ENCODE data around the gene SETD1B. TPM values are rescaled to one million over a fixed set of nuclear protein-coding genes. Genes with fewer than 3 reads are reported as not detected.
A peak's percentile ranks its signal among the peaks of the same experiment; 100 is the strongest.

Gene SETD1B
- total and polyA plus RNA-seq, 2 donors (not counting 1 experiment from before 2014, with no cell fraction given) = 7.9 to 61.4 TPM

DNA sequence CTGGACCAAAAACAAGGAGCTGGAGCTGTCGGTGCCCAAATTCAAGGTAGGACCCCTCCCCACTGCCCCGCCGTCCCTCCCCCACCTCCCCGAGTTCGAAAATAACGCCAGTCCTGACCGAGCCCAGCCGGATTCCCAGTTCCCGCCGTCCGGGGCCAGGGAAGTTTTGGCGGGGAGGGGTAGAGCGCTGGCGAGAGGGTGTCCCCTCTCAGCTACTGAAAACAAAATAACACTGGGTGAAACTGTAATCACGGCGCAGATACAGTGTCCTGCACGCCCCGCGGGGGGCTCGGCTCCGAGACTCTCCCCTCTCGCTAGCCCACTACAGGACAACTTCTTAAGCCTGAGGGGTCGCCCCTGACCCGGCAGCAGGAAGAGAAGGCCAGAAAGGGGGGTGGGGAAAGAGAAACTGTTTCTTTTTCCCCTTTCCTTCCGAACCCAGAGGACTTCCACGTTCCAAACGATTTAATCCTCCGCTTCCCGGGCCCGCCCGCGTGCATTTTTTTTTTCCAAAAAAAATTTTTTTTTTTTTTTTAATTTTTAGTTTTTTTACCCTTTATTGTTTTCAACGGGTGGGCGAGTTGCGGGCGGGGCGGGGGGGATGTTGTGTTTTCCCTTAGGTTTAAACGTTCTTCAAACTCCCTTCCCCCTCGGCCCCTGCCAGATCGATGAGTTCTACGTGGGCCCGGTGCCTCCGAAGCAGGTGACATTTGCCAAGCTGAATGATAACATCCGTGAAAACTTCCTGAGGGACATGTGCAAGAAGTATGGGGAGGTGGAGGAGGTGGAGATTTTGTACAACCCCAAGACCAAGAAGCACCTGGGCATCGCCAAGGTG lies 1.6 kb downstream of the SETD1B start:
- no peaks in the 10 kb centered on the region for H3K9me3 ChIP-seq (ENCODE audit: control extremely low read depth in 1 of 3, control insufficient read depth in 2 of 3, insufficient read depth in 1 of 3, low read length in 2 of 3)
- DNase-seq (peak; percentile 68), ATAC-seq (ENCODE audit: low read depth) (no peak)
- H3K36me3 ChIP-seq (replicated peaks in 1 of 2; ENCODE audit: control extremely low read depth in 1 of 2, control insufficient read depth in 1 of 2, extremely low read depth in 1 of 2, insufficient read depth in 2 of 2, low read length in 1 of 2) = peaks cover 0 to 42% of the 10 kb centered on the region in 2 experiments
- intact Hi-C loops (cut with micrococcal nuclease) = loop anchor here (10.0 kb wide), 1 partner anchor 699 kb away; the partner anchor contains the start of gene ZCCHC8
- Mint-ChIP-seq H3K4me3 (peak overlapping the region; percentile 97), H3K4me1 (peaks cover 45% of the 10 kb centered on the region), H3K27me3 (no peaks in the 10 kb centered on the region), H3K27ac (peak overlapping the region; percentile 99), H3K9me3 (ENCODE audit: insufficient read depth) (no peaks in the 10 kb centered on the region)
- TF ChIP-seq EZH2 (IDR thresholded peaks at IDR 0.05; ENCODE audit: borderline replicate concordance, insufficient read depth, low read depth, low read length, poor library complexity, severe bottlenecking) = no peak
- TF ChIP-seq, protein P1, sequence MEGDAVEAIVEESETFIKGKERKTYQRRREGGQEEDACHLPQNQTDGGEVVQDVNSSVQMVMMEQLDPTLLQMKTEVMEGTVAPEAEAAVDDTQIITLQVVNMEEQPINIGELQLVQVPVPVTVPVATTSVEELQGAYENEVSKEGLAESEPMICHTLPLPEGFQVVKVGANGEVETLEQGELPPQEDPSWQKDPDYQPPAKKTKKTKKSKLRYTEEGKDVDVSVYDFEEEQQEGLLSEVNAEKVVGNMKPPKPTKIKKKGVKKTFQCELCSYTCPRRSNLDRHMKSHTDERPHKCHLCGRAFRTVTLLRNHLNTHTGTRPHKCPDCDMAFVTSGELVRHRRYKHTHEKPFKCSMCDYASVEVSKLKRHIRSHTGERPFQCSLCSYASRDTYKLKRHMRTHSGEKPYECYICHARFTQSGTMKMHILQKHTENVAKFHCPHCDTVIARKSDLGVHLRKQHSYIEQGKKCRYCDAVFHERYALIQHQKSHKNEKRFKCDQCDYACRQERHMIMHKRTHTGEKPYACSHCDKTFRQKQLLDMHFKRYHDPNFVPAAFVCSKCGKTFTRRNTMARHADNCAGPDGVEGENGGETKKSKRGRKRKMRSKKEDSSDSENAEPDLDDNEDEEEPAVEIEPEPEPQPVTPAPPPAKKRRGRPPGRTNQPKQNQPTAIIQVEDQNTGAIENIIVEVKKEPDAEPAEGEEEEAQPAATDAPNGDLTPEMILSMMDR (IDR thresholded peaks at IDR 0.05) = no peak
- ChIA-PET CTCF (interaction anchor here (0.6 to 32.7 kb wide), 4 partner anchors 11 to 1085 kb away, joined by 3 to 1947 read pairs (median 3); partner anchors contain the start of genes RHOF and SETD1B), POLR2A (interaction anchor here (0.6 to 13.7 kb wide), 7 partner anchors 10 to 93 kb away, joined by 3 to 267 read pairs (median 5); partner anchors contain the start of genes PSMD9, RHOF and TMEM120B)
- no peaks in the 10 kb centered on the region for H3K27me3 ChIP-seq (replicated peaks in 1 of 4; ENCODE audit: control extremely low read depth in 1 of 4, control insufficient read depth in 3 of 4, insufficient read depth in 4 of 4, low read length in 3 of 4)
- peaks cover 28 to 39% of the 10 kb centered on the region in 2 donors for H3K4me1 ChIP-seq (ENCODE audit: control insufficient read depth in 2 of 2, insufficient read depth in 2 of 2, low read length in 2 of 2)
- H3K9ac ChIP-seq (ENCODE audit: low read length) = peak overlapping the region; percentile 85
- H3K4me3 ChIP-seq (ENCODE audit: control extremely low read depth in 1 of 5, extremely low read depth in 1 of 5, insufficient read depth in 1 of 5, low read depth in 2 of 5, low read length in 4 of 5) = peak overlapping the region; percentile 22 to 75 (median 65)
- H4K20me1 ChIP-seq (ENCODE audit: control insufficient read depth, insufficient read depth, low read length, poor library complexity, severe bottlenecking) = peaks cover 35% of the 10 kb centered on the region
- H3K27ac ChIP-seq (ENCODE audit: low read length in 2 of 2) = peak overlapping the region; percentile 53 to 86
- peak overlapping the region; percentile 27 for H2AFZ ChIP-seq (ENCODE audit: insufficient read depth, low read depth, low read length, poor library complexity, severe bottlenecking)
- H3K4me2 ChIP-seq (replicated peaks; ENCODE audit: low read depth, low read length, poor library complexity, severe bottlenecking) = peak overlapping the region; percentile 94
- peaks cover 74% of the 10 kb centered on the region for H3K79me2 ChIP-seq (ENCODE audit: control insufficient read depth, insufficient read depth, low read length)
- 7% methylated on average over 3 of the region's 45 CpGs for WGBS (ENCODE audit: insufficient coverage)
